ENCODE results near the gene EGFL7. TPM values are rescaled to one million over a fixed set of nuclear protein-coding genes. Genes with fewer than 3 reads are reported as not detected.

EGFL7 gene
- total and polyA plus RNA-seq, 2 of the 13 experiments (the other 11 are each of a cell fraction or from before 2014, with no cell fraction given) = 0.20 to 5.1 TPM

GRCh38 chr9:136671646-136672430 lies 9.1 kb downstream of the EGFL7 start (continued):
- TF ChIP-seq BCL6 (CRISPR knock-in tag; IDR thresholded peaks at IDR 0.05) = peak; percentile 19; the same call in 1 of the 2 replicates
- TF ChIP-seq AGO1 (IDR thresholded peaks at IDR 0.05; ENCODE audit: low read depth, low read length, poor library complexity, severe bottlenecking) = peak; percentile 72
- no peak for TF ChIP-seq ZBED4 (CRISPR knock-in tag; IDR thresholded peaks at IDR 0.05; ENCODE audit: borderline replicate concordance)
- 0 out of 2 replicates have a peak, but pooled peaks have one; percentile 26 for TF ChIP-seq PATZ1 (CRISPR knock-in tag; IDR thresholded peaks at IDR 0.05)
- TF ChIP-seq NONO (IDR thresholded peaks at IDR 0.05) = no peak
- no peak for TF ChIP-seq NONO (CRISPR knock-in tag; conservative IDR thresholded peaks at IDR 0.05)
- TF ChIP-seq, protein P1, sequence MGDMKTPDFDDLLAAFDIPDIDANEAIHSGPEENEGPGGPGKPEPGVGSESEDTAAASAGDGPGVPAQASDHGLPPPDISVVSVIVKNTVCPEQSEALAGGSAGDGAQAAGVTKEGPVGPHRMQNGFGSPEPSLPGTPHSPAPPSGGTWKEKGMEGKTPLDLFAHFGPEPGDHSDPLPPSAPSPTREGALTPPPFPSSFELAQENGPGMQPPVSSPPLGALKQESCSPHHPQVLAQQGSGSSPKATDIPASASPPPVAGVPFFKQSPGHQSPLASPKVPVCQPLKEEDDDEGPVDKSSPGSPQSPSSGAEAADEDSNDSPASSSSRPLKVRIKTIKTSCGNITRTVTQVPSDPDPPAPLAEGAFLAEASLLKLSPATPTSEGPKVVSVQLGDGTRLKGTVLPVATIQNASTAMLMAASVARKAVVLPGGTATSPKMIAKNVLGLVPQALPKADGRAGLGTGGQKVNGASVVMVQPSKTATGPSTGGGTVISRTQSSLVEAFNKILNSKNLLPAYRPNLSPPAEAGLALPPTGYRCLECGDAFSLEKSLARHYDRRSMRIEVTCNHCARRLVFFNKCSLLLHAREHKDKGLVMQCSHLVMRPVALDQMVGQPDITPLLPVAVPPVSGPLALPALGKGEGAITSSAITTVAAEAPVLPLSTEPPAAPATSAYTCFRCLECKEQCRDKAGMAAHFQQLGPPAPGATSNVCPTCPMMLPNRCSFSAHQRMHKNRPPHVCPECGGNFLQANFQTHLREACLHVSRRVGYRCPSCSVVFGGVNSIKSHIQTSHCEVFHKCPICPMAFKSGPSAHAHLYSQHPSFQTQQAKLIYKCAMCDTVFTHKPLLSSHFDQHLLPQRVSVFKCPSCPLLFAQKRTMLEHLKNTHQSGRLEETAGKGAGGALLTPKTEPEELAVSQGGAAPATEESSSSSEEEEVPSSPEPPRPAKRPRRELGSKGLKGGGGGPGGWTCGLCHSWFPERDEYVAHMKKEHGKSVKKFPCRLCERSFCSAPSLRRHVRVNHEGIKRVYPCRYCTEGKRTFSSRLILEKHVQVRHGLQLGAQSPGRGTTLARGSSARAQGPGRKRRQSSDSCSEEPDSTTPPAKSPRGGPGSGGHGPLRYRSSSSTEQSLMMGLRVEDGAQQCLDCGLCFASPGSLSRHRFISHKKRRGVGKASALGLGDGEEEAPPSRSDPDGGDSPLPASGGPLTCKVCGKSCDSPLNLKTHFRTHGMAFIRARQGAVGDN (CRISPR knock-in tag; IDR thresholded peaks at IDR 0.05) = peak; percentile 52
- peak; percentile 60 for TF ChIP-seq XRCC5 (optimal IDR thresholded peaks at IDR 0.05; ENCODE audit: low read length)
- TF ChIP-seq ZNF225 (CRISPR knock-in tag; IDR thresholded peaks at IDR 0.05) = peak; percentile 36; the same call in 1 of the 2 replicates
- no peak for TF ChIP-seq SP1 (IDR thresholded peaks at IDR 0.05)
- TF ChIP-seq SP1 (CRISPR knock-in tag; IDR thresholded peaks at IDR 0.05) = no peak
- TF ChIP-seq, protein P2, sequence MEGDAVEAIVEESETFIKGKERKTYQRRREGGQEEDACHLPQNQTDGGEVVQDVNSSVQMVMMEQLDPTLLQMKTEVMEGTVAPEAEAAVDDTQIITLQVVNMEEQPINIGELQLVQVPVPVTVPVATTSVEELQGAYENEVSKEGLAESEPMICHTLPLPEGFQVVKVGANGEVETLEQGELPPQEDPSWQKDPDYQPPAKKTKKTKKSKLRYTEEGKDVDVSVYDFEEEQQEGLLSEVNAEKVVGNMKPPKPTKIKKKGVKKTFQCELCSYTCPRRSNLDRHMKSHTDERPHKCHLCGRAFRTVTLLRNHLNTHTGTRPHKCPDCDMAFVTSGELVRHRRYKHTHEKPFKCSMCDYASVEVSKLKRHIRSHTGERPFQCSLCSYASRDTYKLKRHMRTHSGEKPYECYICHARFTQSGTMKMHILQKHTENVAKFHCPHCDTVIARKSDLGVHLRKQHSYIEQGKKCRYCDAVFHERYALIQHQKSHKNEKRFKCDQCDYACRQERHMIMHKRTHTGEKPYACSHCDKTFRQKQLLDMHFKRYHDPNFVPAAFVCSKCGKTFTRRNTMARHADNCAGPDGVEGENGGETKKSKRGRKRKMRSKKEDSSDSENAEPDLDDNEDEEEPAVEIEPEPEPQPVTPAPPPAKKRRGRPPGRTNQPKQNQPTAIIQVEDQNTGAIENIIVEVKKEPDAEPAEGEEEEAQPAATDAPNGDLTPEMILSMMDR (CRISPR knock-in tag; IDR thresholded peaks at IDR 0.05) = peak; percentile 85

Data from HepG2 (cell line).